HG02798 (cell line): ENCODE data around the gene IL15.
"Not testable (repeated sequence)": the region's sequence is repeated elsewhere in the genome, so short reads cannot be mapped to it uniquely, and the experiment has no call there.

Experiments used
- ATAC-seq: cut with Tn5 transposase; IDR thresholded peaks from one replicate; pipeline ENCODE4 v1.9.1; 2021; ENCODE audit warnings: mild to moderate bottlenecking; ENCODE audit not compliant: unreplicated experiment, poor library complexity

IL15 gene

GRCh38 chr4:141636082-141636770, at the start of gene IL15:
Gene IL15 (plus strand): TSS chr4:141636583. CDS start chr4:141719465, 82,882 bp downstream.
- ATAC-seq, result peak; percentile 70

GRCh38 chr4:141587897-141588296, 48.5 kb upstream of the IL15 start:
- ATAC-seq, result no peak

- ATAC-seq, result no peak
Measured at GRCh38 chr4:141595531-141595930, 40.9 kb upstream of the IL15 start.

- no peak for ATAC-seq
Measured at GRCh38 chr4:141599853-141600252, 36.5 kb upstream of the IL15 start.

GRCh38 chr4:141604683-141605082, 31.7 kb upstream of the IL15 start:
- ATAC-seq, result not testable (repeated sequence)

GRCh38 chr4:141605425-141605856, 30.9 kb upstream of the IL15 start:
- no peak for ATAC-seq

GRCh38 chr4:141609243-141609642, 27.1 kb upstream of the IL15 start:
- ATAC-seq, result no peak

- no peak for ATAC-seq
Measured at GRCh38 chr4:141610365-141610764, 26.0 kb upstream of the IL15 start.

- peak; percentile 74 for ATAC-seq
Measured at GRCh38 chr4:141614878-141615586, 21.4 kb upstream of the IL15 start.

- ATAC-seq, result not testable (repeated sequence)
Measured at GRCh38 chr4:141615587-141615918, 20.8 kb upstream of the IL15 start.

GRCh38 chr4:141620715-141621114, 15.7 kb upstream of the IL15 start:
- no peak for ATAC-seq

- ATAC-seq, result no peak
Measured at GRCh38 chr4:141625023-141625422, 11.4 kb upstream of the IL15 start.

GRCh38 chr4:141630854-141631253, 5.5 kb upstream of the IL15 start:
- ATAC-seq, result no peak

- ATAC-seq, result peak; percentile 48
Measured at GRCh38 chr4:141635736-141636081, 674 bp upstream of the IL15 start.

- ATAC-seq, result peak; percentile 56
Measured at GRCh38 chr4:141636771-141637460, 533 bp downstream of the IL15 start.

- peak; percentile 13 for ATAC-seq
Measured at GRCh38 chr4:141637565-141637964, 1.2 kb downstream of the IL15 start.

- no peak for ATAC-seq
Measured at GRCh38 chr4:141638230-141638629, 1.8 kb downstream of the IL15 start.

GRCh38 chr4:141640696-141641095, 4.3 kb downstream of the IL15 start:
- ATAC-seq, result no peak

GRCh38 chr4:141642063-141642462, 5.7 kb downstream of the IL15 start:
- no peak for ATAC-seq

GRCh38 chr4:141642711-141643110, 6.3 kb downstream of the IL15 start:
- no peak for ATAC-seq

- ATAC-seq, result peak; percentile 65
Measured at GRCh38 chr4:141643557-141643956, 7.2 kb downstream of the IL15 start.
